SK-N-SH (cell line): Measurements from ENCODE around the gene KRTAP12-1. TPM values are rescaled to one million over a fixed set of nuclear protein-coding genes. Genes with fewer than 3 reads are reported as not detected.

Experiments used
- CTCF ChIA-PET: fragments of 300-600, 350-600 bp; formaldehyde crosslinking; extraction: SDS; loops from one replicate; lab custom pipeline; 2021; lab: Yijun Ruan, JAX
- POLR2A ChIA-PET: fragments of 350-600 bp; sonication (Branson Sonifier 250); formaldehyde crosslinking; extraction: SDS; loops from one replicate; lab custom pipeline; 2020; ENCODE audit warnings: antibody characterized with exemption, inconsistent platforms; lab: Yijun Ruan, JAX
- DNase-seq: peaks from one replicate; pipeline ENCODE4 v3.0.0; 2012
- H2AFZ ChIP-seq: fragments of 200-600 bp; sonication (generic); 2 replicates; pipeline ENCODE4 v1.8.1; 2016; ENCODE audit warnings: antibody characterized with exemption, mild to moderate bottlenecking, low read depth
- H3F3A ChIP-seq: fragments of 200-600 bp; sonication (generic); replicated peaks from 2 replicates; pipeline ENCODE3; 2016; ENCODE audit warnings: antibody characterized with exemption, mild to moderate bottlenecking; ENCODE audit not compliant: insufficient read depth
- H3K27ac ChIP-seq, 2 experiments: fragments of 200-500 bp in 1 of 2; fragments of 200-600 bp in 1 of 2; sonication (Bioruptor generic) in 1 of 2; sonication (generic), shearing (Covaris generic) in 1 of 2; 2 replicates each; pipeline versions ENCODE4 v1.5.1 to v1.6.1; 2014 to 2016; ENCODE audit warnings: low read depth in 2 of 2, inconsistent platforms in 1 of 2, low read length in 1 of 2, mild to moderate bottlenecking in 1 of 2, mixed read lengths in 1 of 2
- H3K27me3 ChIP-seq: fragments of 200-600 bp; sonication (generic), shearing (Covaris generic); 2 replicates; pipeline ENCODE4 v1.6.1; 2016; ENCODE audit warnings: mixed run types; ENCODE audit not compliant: insufficient read depth
- H3K36me3 ChIP-seq, 2 experiments: fragments of 200-500 bp in 1 of 2; fragments of 200-600 bp in 1 of 2; sonication (Bioruptor generic) in 1 of 2; sonication (generic) in 1 of 2; replicated peaks in 1 of 2; 2 replicates each; pipeline versions ENCODE3 to v1.5.1; 2014 to 2016; ENCODE audit warnings: low read length in 1 of 2, mild to moderate bottlenecking in 1 of 2; ENCODE audit not compliant: insufficient read depth in 2 of 2, control insufficient read depth in 1 of 2
- H3K4me1 ChIP-seq, 2 experiments: fragments of 200-500 bp in 1 of 2; fragments of 200-600 bp in 1 of 2; sonication (Bioruptor generic) in 1 of 2; sonication (generic), shearing (Covaris generic) in 1 of 2; 2 replicates each; pipeline versions ENCODE4 v1.5.1 to v1.6.1; 2014 to 2016; ENCODE audit warnings: low read depth in 1 of 2, low read length in 1 of 2, mixed run types in 1 of 2; ENCODE audit not compliant: insufficient read depth in 2 of 2, control insufficient read depth in 1 of 2
- H3K4me2 ChIP-seq: fragments of 200-600 bp; sonication (generic), shearing (Covaris generic); 2 replicates; pipeline ENCODE4 v1.6.1; 2017; ENCODE audit warnings: mixed run types
- H3K4me3 ChIP-seq, 2 experiments: fragments of 200-500 bp in 1 of 2; fragments of 200-600 bp in 1 of 2; sonication (Bioruptor generic) in 1 of 2; sonication (generic), shearing (Covaris generic) in 1 of 2; 2 replicates each; pipeline versions ENCODE4 v1.5.1 to v1.8.1; 2014 to 2016; ENCODE audit warnings: low read depth in 2 of 2, inconsistent platforms in 1 of 2, low read length in 1 of 2, mild to moderate bottlenecking in 1 of 2, mixed read lengths in 1 of 2, moderate library complexity in 1 of 2
- H3K79me2 ChIP-seq: fragments of 200-600 bp; sonication (generic); 2 replicates; pipeline ENCODE4 v1.8.1; 2017; ENCODE audit warnings: mild to moderate bottlenecking; ENCODE audit not compliant: insufficient read depth
- H3K9ac ChIP-seq: fragments of 200-600 bp; sonication (generic); 2 replicates; pipeline ENCODE4 v1.6.1; 2017; ENCODE audit warnings: mixed run types
- H3K9me2 ChIP-seq: fragments of 200-600 bp; sonication (generic); 2 replicates; pipeline ENCODE4 v1.6.1; 2017; ENCODE audit warnings: mixed run types
- H3K9me3 ChIP-seq: fragments of 200-600 bp; sonication (generic); 2 replicates; pipeline ENCODE4 v1.6.1; 2017; ENCODE audit warnings: mixed run types, mild to moderate bottlenecking, moderate library complexity
- H4K20me1 ChIP-seq: fragments of 200-600 bp; sonication (generic); 2 replicates; pipeline ENCODE4 v1.6.1; 2017; ENCODE audit warnings: mild to moderate bottlenecking, mixed run types; ENCODE audit not compliant: insufficient read depth
- EZH2phosphoT487 ChIP-seq: fragments of 200-600 bp; sonication (generic); IDR thresholded peaks from 2 replicates; pipeline ENCODE4 v1.6.1; 2017; ENCODE audit warnings: low read depth, mixed run types, mild to moderate bottlenecking, antibody characterized with exemption, moderate library complexity, borderline replicate concordance
- FOSL2 ChIP-seq: IDR thresholded peaks from 2 replicates; pipeline ENCODE4 v1.4.0; 2012; ENCODE audit warnings: low read depth, mild to moderate bottlenecking, moderate library complexity, borderline replicate concordance
- FOXM1 ChIP-seq: IDR thresholded peaks from 2 replicates; pipeline ENCODE4 v1.4.0; 2012; ENCODE audit warnings: low read depth, mild to moderate bottlenecking
- GABPA ChIP-seq: IDR thresholded peaks from 2 replicates; pipeline ENCODE4 v1.4.0; 2012; ENCODE audit warnings: low read depth, mild to moderate bottlenecking
- JUND ChIP-seq: IDR thresholded peaks from 2 replicates; pipeline ENCODE4 v1.4.0; 2012
- MEF2A ChIP-seq: IDR thresholded peaks from 2 replicates; pipeline ENCODE4 v1.4.0; 2012; ENCODE audit warnings: low read depth, borderline replicate concordance
- NFIC ChIP-seq: IDR thresholded peaks from 2 replicates; pipeline ENCODE4 v1.4.0; 2012; ENCODE audit warnings: borderline replicate concordance
- POLR2AphosphoS5 ChIP-seq: IDR thresholded peaks from 2 replicates; pipeline ENCODE4 v1.6.1; 2012; ENCODE audit warnings: low read depth, low read length
- RAD21 ChIP-seq: IDR thresholded peaks from 2 replicates; pipeline ENCODE4 v1.6.1; 2012; ENCODE audit warnings: mild to moderate bottlenecking, low read length
- RCOR1 ChIP-seq: fragments of 150-350 bp; IDR thresholded peaks from 2 replicates; pipeline ENCODE4 v1.6.1; 2017; ENCODE audit warnings: antibody characterized with exemption, low read length
- REST ChIP-seq: IDR thresholded peaks from 2 replicates; pipeline ENCODE4 v1.6.1; 2012; ENCODE audit warnings: mild to moderate bottlenecking, low read depth, low read length, moderate library complexity
- RFX5 ChIP-seq: IDR thresholded peaks from 2 replicates; pipeline ENCODE4 v1.6.1; 2012; ENCODE audit warnings: mild to moderate bottlenecking, improper control_type of control experiment, low read length
- SIN3A ChIP-seq: IDR thresholded peaks from 2 replicates; pipeline ENCODE4 v1.6.1; 2012; ENCODE audit warnings: low read depth, mild to moderate bottlenecking, low read length, moderate library complexity, borderline replicate concordance
- TAF1 ChIP-seq: IDR thresholded peaks from 2 replicates; pipeline ENCODE4 v1.6.1; 2012; ENCODE audit warnings: low read depth, mild to moderate bottlenecking, low read length, moderate library complexity, borderline replicate concordance
- WGBS: methylation state at CpG from one replicate; pipeline ENCODE4 v1.1.6; 2017; ENCODE audit warnings: low lambda C conversion rate; 5-methylcytosine and 5-hydroxymethylcytosine counted together
- polyA plus RNA-seq, 3 experiments: library from polyadenylated mRNA; depleted of rRNA; stranded (reverse); fragments of >200 nt; gene quantifications; 2 replicates each; pipeline ENCODE4 v1.2.3, GENCODE V29; 2012
- TF ChIP-seq, protein P1 (sequence below): fragments of 150-350 bp; IDR thresholded peaks from 2 replicates; pipeline ENCODE4 v1.6.1; 2016; ENCODE audit warnings: mild to moderate bottlenecking, low read depth, low read length
- TF ChIP-seq, protein P2 (sequence below): IDR thresholded peaks from 2 replicates; pipeline ENCODE4 v1.4.0; 2012; ENCODE audit warnings: low read depth, borderline replicate concordance

The KRTAP12-1 gene
- polyA plus RNA-seq, 1 of the 3 experiments (the other 2 are of a cell fraction) = not detected

GRCh38 chr21:44687671-44688070, 5.7 kb upstream of the KRTAP12-1 start:
- no peaks in the 10 kb centered on the region for H3F3A ChIP-seq
- H3K4me1 ChIP-seq = no peaks in the 10 kb centered on the region
- H2AFZ ChIP-seq = no peak overlapping the region
- H3K4me3 ChIP-seq = no peak overlapping the region
- POLR2A ChIA-PET = no interaction called here
- H3K36me3 ChIP-seq = no peaks in the 10 kb centered on the region
- H3K9me3 ChIP-seq = 0 out of 2 replicates have a peak, but pooled peaks cover 7% of the 10 kb centered on the region
- DNase-seq = no peak
- peaks cover 34% of the 10 kb centered on the region for H3K27me3 ChIP-seq
- no peak for TF ChIP-seq RCOR1
- TF ChIP-seq POLR2AphosphoS5 = no peak
- TF ChIP-seq, protein P1, sequence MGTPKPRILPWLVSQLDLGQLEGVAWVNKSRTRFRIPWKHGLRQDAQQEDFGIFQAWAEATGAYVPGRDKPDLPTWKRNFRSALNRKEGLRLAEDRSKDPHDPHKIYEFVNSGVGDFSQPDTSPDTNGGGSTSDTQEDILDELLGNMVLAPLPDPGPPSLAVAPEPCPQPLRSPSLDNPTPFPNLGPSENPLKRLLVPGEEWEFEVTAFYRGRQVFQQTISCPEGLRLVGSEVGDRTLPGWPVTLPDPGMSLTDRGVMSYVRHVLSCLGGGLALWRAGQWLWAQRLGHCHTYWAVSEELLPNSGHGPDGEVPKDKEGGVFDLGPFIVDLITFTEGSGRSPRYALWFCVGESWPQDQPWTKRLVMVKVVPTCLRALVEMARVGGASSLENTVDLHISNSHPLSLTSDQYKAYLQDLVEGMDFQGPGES = no peak
- no peak for TF ChIP-seq NFIC
- no peak for TF ChIP-seq FOXM1
- TF ChIP-seq FOSL2 = no peak
- TF ChIP-seq, protein P2, sequence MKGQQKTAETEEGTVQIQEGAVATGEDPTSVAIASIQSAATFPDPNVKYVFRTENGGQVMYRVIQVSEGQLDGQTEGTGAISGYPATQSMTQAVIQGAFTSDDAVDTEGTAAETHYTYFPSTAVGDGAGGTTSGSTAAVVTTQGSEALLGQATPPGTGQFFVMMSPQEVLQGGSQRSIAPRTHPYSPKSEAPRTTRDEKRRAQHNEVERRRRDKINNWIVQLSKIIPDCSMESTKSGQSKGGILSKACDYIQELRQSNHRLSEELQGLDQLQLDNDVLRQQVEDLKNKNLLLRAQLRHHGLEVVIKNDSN = no peak
- TF ChIP-seq RFX5 = no peak
- TF ChIP-seq TAF1 = no peak
- TF ChIP-seq RAD21 = no peak
- TF ChIP-seq REST = no peak
- no peak for TF ChIP-seq JUND
- no peak for TF ChIP-seq SIN3A
- TF ChIP-seq EZH2phosphoT487 = no peak
- no peak for TF ChIP-seq MEF2A
- TF ChIP-seq GABPA = no peak
- TF ChIP-seq, all 33 proteins: peak for 0
- WGBS = 20% methylated on average over 11 of the region's 11 CpGs
- H4K20me1 ChIP-seq = no peaks in the 10 kb centered on the region
- no peak overlapping the region for H3K27ac ChIP-seq
- H3K4me2 ChIP-seq = no peak overlapping the region
- CTCF ChIA-PET = interaction anchor here (1.1 kb wide), 1 partner anchor 26 kb away, joined by 3 read pairs; no protein-coding TSS in a partner anchor
- no peaks in the 10 kb centered on the region for H3K9me2 ChIP-seq
- H3K79me2 ChIP-seq = no peaks in the 10 kb centered on the region
- no peak overlapping the region for H3K9ac ChIP-seq
